ENCODE results near the gene VANGL2.

VANGL2 gene

DNA sequence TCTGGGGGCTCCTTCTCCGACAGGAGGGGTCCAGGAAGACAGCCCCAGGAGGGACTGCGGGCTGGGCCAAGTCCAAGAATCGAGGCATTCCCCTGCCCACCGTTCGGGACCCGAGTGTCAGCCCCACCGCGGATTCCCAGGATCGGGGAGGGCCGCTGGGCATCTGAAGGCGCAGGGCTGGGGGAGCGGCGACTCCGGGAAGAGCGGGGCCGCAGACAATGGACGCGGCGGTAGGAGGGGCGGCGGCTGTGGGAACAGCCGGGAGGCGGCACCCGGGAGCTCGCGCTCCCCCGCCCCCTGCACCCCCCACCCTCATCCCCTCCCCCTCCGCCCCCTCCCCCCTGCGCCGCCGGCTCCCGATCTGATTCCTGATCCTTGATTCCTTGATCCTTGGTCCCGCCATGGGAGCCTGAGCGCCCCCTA is at the start of gene VANGL2:
TSS of gene VANGL2 (plus strand) at position 342 of the 423 bp plus-strand sequence. CDS start 15,274 bp downstream, outside the sequence.
- H3K9me3 ChIP-seq (ENCODE audit: insufficient read depth, low read length): no peaks in the 10 kb centered on the region
- peak within 1 kb of the TSS; percentile 90 for H3K9ac ChIP-seq (ENCODE audit: insufficient read length, low read depth)
- no peaks in the 10 kb centered on the region for H3K27me3 ChIP-seq (ENCODE audit: insufficient read depth, insufficient read length)
- TF ChIP-seq SUZ12 (IDR thresholded peaks at IDR 0.05; ENCODE audit: extremely low read depth, insufficient read depth, insufficient read length) (no peak), YY1 (IDR thresholded peaks at IDR 0.05; ENCODE audit: insufficient read depth, insufficient read length) (no peak), ZNF274 (IDR thresholded peaks at IDR 0.05; ENCODE audit: low read depth, low read length) (no peak)
- DNase-seq (ENCODE audit: low read depth, low spot score): peak; percentile 89
- H3K4me1 ChIP-seq (ENCODE audit: insufficient read depth, insufficient read length): peaks cover 25% of the 10 kb centered on the region
- H3K4me3 ChIP-seq (ENCODE audit: insufficient read length, low read depth): peak within 1 kb of the TSS; percentile 79
- peaks cover 18% of the 10 kb centered on the region for H3K36me3 ChIP-seq (ENCODE audit: insufficient read depth, insufficient read length, low read length)

DNA sequence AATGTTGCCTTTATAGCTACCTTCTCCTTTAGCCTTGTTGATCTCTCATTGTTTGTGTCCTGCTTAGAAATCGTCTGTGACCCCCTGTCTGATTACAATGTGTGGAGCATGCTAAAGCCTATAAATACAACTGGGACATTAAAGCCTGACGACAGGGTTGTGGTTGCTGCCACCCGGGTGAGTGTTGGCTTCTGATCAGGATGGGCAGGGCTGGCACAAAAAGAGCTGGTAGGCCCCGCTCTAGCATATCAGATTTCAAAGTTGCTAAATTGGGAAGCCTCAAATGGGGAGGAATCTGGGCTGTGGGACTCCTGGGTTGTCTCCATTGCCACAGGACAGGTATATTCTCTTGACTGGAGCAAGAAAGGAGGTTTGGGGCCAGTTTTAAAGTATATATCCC is 48.7 kb upstream of the VANGL2 start:
- Histone ChIP-seq H3K4me1 (ENCODE audit: insufficient read depth, insufficient read length) (no peaks in the 10 kb centered on the region), H3K9ac (ENCODE audit: insufficient read length, low read depth) (no peak overlapping the region), H3K36me3 (ENCODE audit: insufficient read depth, insufficient read length, low read length) (peaks cover 100% of the 10 kb centered on the region), H3K9me3 (ENCODE audit: insufficient read depth, low read length) (no peaks in the 10 kb centered on the region), H3K4me3 (ENCODE audit: insufficient read length, low read depth) (no peak overlapping the region), H3K27me3 (ENCODE audit: insufficient read depth, insufficient read length) (no peaks in the 10 kb centered on the region)
- no peak for TF ChIP-seq YY1 (IDR thresholded peaks at IDR 0.05; ENCODE audit: insufficient read depth, insufficient read length)
- TF ChIP-seq ZNF274 (IDR thresholded peaks at IDR 0.05; ENCODE audit: low read depth, low read length): no peak
- TF ChIP-seq SUZ12 (IDR thresholded peaks at IDR 0.05; ENCODE audit: extremely low read depth, insufficient read depth, insufficient read length): no peak
- DNase-seq (ENCODE audit: low read depth, low spot score): no peak

DNA sequence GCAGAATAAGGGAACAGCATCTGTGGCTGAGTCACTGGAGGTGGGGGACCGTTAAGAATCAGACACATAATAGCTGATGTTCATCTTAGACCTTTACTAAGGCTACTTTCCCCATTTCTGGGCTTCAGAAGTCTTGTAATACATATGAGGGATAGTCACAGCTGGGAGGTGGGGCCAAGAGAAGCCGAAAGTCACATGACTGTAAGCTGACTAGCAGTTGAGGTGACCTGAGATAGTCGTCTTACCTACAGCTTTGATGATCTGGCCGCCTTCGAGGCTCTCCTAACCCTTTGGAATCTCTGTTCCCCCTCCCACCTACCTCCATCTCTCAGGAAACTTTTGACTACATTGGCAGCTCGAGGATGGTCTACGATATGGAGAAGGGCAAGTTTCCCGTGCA is 47.8 kb upstream of the VANGL2 start:
- Histone ChIP-seq H3K4me3 (ENCODE audit: insufficient read length, low read depth) (no peak overlapping the region), H3K9me3 (ENCODE audit: insufficient read depth, low read length) (no peaks in the 10 kb centered on the region), H3K9ac (ENCODE audit: insufficient read length, low read depth) (no peak overlapping the region), H3K27me3 (ENCODE audit: insufficient read depth, insufficient read length) (no peaks in the 10 kb centered on the region), H3K4me1 (ENCODE audit: insufficient read depth, insufficient read length) (no peaks in the 10 kb centered on the region), H3K36me3 (ENCODE audit: insufficient read depth, insufficient read length, low read length) (peaks cover 100% of the 10 kb centered on the region)
- no peak for TF ChIP-seq ZNF274 (IDR thresholded peaks at IDR 0.05; ENCODE audit: low read depth, low read length)
- no peak for TF ChIP-seq SUZ12 (IDR thresholded peaks at IDR 0.05; ENCODE audit: extremely low read depth, insufficient read depth, insufficient read length)
- TF ChIP-seq YY1 (IDR thresholded peaks at IDR 0.05; ENCODE audit: insufficient read depth, insufficient read length): no peak
- DNase-seq (ENCODE audit: low read depth, low spot score): no peak

DNA sequence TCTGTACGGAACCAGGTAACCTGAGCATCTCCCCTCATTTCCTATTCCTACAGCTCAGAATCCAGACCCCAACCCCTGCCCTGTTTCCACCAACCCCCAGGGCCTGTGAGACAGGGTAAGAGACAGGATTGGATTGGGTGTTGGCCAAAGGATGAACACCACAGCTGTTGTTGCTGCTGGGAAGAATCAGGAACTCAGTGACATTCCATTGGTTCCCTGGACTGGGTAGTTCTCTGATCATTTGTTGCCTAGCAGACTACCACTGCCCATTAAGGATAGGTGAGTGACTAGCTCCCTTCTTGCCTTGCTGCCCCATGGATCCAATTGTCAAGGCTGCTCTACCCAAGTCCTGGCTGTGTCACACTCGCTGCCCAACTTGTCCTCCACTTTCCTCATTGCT is 47.1 kb upstream of the VANGL2 start:
- H3K4me3 ChIP-seq (ENCODE audit: insufficient read length, low read depth): no peak overlapping the region
- H3K9me3 ChIP-seq (ENCODE audit: insufficient read depth, low read length): no peaks in the 10 kb centered on the region
- H3K9ac ChIP-seq (ENCODE audit: insufficient read length, low read depth): no peak overlapping the region
- peaks cover 100% of the 10 kb centered on the region for H3K36me3 ChIP-seq (ENCODE audit: insufficient read depth, insufficient read length, low read length)
- DNase-seq (ENCODE audit: low read depth, low spot score): no peak
- H3K27me3 ChIP-seq (ENCODE audit: insufficient read depth, insufficient read length): no peaks in the 10 kb centered on the region
- no peaks in the 10 kb centered on the region for H3K4me1 ChIP-seq (ENCODE audit: insufficient read depth, insufficient read length)
- no peak for TF ChIP-seq YY1 (IDR thresholded peaks at IDR 0.05; ENCODE audit: insufficient read depth, insufficient read length)
- no peak for TF ChIP-seq SUZ12 (IDR thresholded peaks at IDR 0.05; ENCODE audit: extremely low read depth, insufficient read depth, insufficient read length)
- no peak for TF ChIP-seq ZNF274 (IDR thresholded peaks at IDR 0.05; ENCODE audit: low read depth, low read length)

DNA sequence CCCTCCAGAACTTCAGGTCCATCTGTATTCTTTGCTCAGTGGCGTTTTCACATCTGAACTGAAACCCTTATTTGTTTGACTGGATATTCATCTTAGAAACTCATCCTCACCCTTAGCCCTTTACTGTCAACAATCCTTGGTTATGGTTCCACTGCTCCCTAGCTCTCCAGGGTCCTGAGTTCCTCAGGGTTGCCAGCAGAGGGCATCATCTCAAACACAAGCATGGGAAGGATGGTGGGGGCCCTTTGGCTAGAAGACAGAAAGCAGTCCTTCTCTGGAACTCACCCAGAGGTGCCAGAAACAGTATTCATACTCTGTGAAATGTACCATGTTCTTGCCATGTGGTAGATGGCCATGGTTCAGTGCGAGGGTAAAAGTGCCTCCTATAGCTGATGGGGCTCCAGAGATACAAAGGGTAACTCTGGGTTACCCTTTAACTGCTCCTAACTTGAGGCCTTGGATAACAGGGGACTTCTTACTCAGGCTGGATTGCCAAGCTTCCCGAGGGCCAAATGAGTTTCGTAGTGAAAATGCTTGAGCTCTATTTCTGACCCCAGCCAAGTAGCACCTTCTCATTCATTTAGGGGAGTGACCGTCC is 45.9 kb upstream of the VANGL2 start:
- Histone ChIP-seq H3K4me3 (ENCODE audit: insufficient read length, low read depth) (no peak overlapping the region), H3K27me3 (ENCODE audit: insufficient read depth, insufficient read length) (no peaks in the 10 kb centered on the region), H3K36me3 (ENCODE audit: insufficient read depth, insufficient read length, low read length) (peaks cover 96% of the 10 kb centered on the region), H3K9me3 (ENCODE audit: insufficient read depth, low read length) (no peaks in the 10 kb centered on the region), H3K4me1 (ENCODE audit: insufficient read depth, insufficient read length) (no peaks in the 10 kb centered on the region), H3K9ac (ENCODE audit: insufficient read length, low read depth) (no peak overlapping the region)
- TF ChIP-seq YY1 (IDR thresholded peaks at IDR 0.05; ENCODE audit: insufficient read depth, insufficient read length) (no peak), ZNF274 (IDR thresholded peaks at IDR 0.05; ENCODE audit: low read depth, low read length) (no peak), SUZ12 (IDR thresholded peaks at IDR 0.05; ENCODE audit: extremely low read depth, insufficient read depth, insufficient read length) (no peak)
- no peak for DNase-seq (ENCODE audit: low read depth, low spot score)

DNA sequence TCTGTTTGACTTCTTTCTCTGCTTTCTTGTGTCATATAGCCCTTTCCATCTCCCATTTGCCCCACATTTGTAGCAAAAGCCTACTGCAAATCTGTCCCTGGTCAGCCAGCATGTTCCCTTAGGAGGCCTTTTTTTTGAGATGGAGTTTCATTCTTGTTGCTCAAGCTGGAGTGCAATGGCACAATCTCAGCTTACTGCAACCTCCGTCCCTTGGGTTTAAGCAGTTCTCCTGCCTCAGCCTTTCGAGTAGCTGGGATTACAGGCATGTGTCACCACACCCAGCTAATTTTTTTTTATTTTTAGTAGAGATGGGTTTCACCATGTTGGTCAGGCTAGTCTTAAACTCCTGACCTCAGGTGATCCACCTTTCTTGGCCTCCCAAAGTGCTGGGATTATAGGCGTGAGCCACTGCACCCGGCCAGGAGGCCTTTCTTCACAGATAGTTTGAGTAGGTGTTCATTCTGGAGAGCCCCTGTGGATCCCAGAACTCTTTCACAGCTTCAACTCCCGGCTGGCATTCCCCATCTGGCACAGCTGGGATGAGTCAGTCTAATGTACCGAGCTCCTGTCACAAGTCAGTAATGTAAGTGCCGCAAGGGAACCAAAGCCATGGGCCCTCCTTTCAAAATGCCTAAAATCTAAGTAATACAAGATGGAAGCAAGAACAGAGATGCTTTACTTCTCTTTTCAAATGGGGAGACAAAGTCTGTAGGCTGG is 42.9 kb upstream of the VANGL2 start:
- no peak overlapping the region for H3K9ac ChIP-seq (ENCODE audit: insufficient read length, low read depth)
- no peak for DNase-seq (ENCODE audit: low read depth, low spot score)
- peaks cover 88% of the 10 kb centered on the region for H3K36me3 ChIP-seq (ENCODE audit: insufficient read depth, insufficient read length, low read length)
- TF ChIP-seq SUZ12 (IDR thresholded peaks at IDR 0.05; ENCODE audit: extremely low read depth, insufficient read depth, insufficient read length): no peak
- no peak for TF ChIP-seq ZNF274 (IDR thresholded peaks at IDR 0.05; ENCODE audit: low read depth, low read length)
- TF ChIP-seq YY1 (IDR thresholded peaks at IDR 0.05; ENCODE audit: insufficient read depth, insufficient read length): no peak
- H3K9me3 ChIP-seq (ENCODE audit: insufficient read depth, low read length): no peaks in the 10 kb centered on the region
- H3K27me3 ChIP-seq (ENCODE audit: insufficient read depth, insufficient read length): no peaks in the 10 kb centered on the region
- H3K4me1 ChIP-seq (ENCODE audit: insufficient read depth, insufficient read length): peaks cover 12% of the 10 kb centered on the region
- no peak overlapping the region for H3K4me3 ChIP-seq (ENCODE audit: insufficient read length, low read depth)

DNA sequence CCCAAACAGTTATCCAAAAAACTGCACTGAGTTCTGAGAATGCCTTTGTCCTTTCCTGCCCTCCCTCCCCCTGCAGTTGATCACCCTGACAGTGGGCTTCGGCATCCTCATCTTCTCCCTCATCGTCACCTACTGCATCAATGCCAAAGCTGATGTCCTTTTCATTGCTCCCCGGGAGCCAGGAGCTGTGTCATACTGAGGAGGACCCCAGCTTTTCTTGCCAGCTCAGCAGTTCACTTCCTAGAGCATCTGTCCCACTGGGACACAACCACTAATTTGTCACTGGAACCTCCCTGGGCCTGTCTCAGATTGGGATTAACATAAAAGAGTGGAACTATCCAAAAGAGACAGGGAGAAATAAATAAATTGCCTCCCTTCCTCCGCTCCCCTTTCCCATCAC is 42.3 kb upstream of the VANGL2 start:
- DNase-seq (ENCODE audit: low read depth, low spot score): no peak
- no peaks in the 10 kb centered on the region for H3K9me3 ChIP-seq (ENCODE audit: insufficient read depth, low read length)
- peaks cover 18% of the 10 kb centered on the region for H3K4me1 ChIP-seq (ENCODE audit: insufficient read depth, insufficient read length)
- H3K27me3 ChIP-seq (ENCODE audit: insufficient read depth, insufficient read length): no peaks in the 10 kb centered on the region
- H3K4me3 ChIP-seq (ENCODE audit: insufficient read length, low read depth): no peak overlapping the region
- H3K9ac ChIP-seq (ENCODE audit: insufficient read length, low read depth): no peak overlapping the region
- H3K36me3 ChIP-seq (ENCODE audit: insufficient read depth, insufficient read length, low read length): peaks cover 81% of the 10 kb centered on the region
- TF ChIP-seq SUZ12 (IDR thresholded peaks at IDR 0.05; ENCODE audit: extremely low read depth, insufficient read depth, insufficient read length) (no peak), YY1 (IDR thresholded peaks at IDR 0.05; ENCODE audit: insufficient read depth, insufficient read length) (no peak), ZNF274 (IDR thresholded peaks at IDR 0.05; ENCODE audit: low read depth, low read length) (no peak)
